ENCODE results near the gene CIC.
A peak's percentile ranks its signal among the peaks of the same experiment; 100 is the strongest.

Gene CIC

GRCh38 chr19:42242069-42242511 is 27.0 kb upstream of the CIC start:
- peak overlapping the region; percentile 90 for H3K4me3 ChIP-seq (ENCODE audit: low read depth, low read length)
- no peak for TF ChIP-seq CTCF (IDR thresholded peaks at IDR 0.05; ENCODE audit: low read depth, low read length)
- in situ Hi-C loops (cut with HindIII; ENCODE audit: low sequenced_read_pairs) = no loop called here
- no peak for DNase-seq (ENCODE audit: low read depth, low spot score)

- DNase-seq (ENCODE audit: low read depth, low spot score) = peak; percentile 100
- in situ Hi-C loops (cut with HindIII; ENCODE audit: low sequenced_read_pairs) = no loop called here
- H3K4me3 ChIP-seq (ENCODE audit: low read depth, low read length) = peak within 1 kb of the TSS; percentile 90
- TF ChIP-seq CTCF (IDR thresholded peaks at IDR 0.05; ENCODE audit: low read depth, low read length) = no peak
Measured at GRCh38 chr19:42242512-42243409, 26.3 kb upstream of the CIC start, which contains the start of gene GSK3A. Gene GSK3A, minus strand, starts transcription at chr19:42242602. Its CDS starts 137 bp downstream, at chr19:42242465.

- in situ Hi-C loops (cut with HindIII; ENCODE audit: low sequenced_read_pairs) = no loop called here
- peak overlapping the region; percentile 76 for H3K4me3 ChIP-seq (ENCODE audit: low read depth, low read length)
- peak; percentile 70 for TF ChIP-seq CTCF (IDR thresholded peaks at IDR 0.05; ENCODE audit: low read depth, low read length)
- DNase-seq (ENCODE audit: low read depth, low spot score) = peak; percentile 95
Measured at GRCh38 chr19:42244347-42245220, 24.5 kb upstream of the CIC start.

- peak overlapping the region; percentile 76 for H3K4me3 ChIP-seq (ENCODE audit: low read depth, low read length)
- TF ChIP-seq CTCF (IDR thresholded peaks at IDR 0.05; ENCODE audit: low read depth, low read length) = no peak
- DNase-seq (ENCODE audit: low read depth, low spot score) = no peak
- in situ Hi-C loops (cut with HindIII; ENCODE audit: low sequenced_read_pairs) = no loop called here
Measured at GRCh38 chr19:42245231-42245630, 23.8 kb upstream of the CIC start.

- peak; percentile 81 for TF ChIP-seq CTCF (IDR thresholded peaks at IDR 0.05; ENCODE audit: low read depth, low read length)
- DNase-seq (ENCODE audit: low read depth, low spot score) = peak; percentile 83
- in situ Hi-C loops (cut with HindIII; ENCODE audit: low sequenced_read_pairs) = no loop called here
- H3K4me3 ChIP-seq (ENCODE audit: low read depth, low read length) = no peak overlapping the region
Measured at GRCh38 chr19:42246143-42246921, 22.7 kb upstream of the CIC start.
